ENCODE results near the gene IQGAP1. TPM values are rescaled to one million over a fixed set of nuclear protein-coding genes. Genes with fewer than 3 reads are reported as not detected.

IQGAP1 gene
- total and polyA plus RNA-seq, 8 donors = 22.3 to 222 (median 86.4) TPM

GRCh38 chr15:90388462-90389380 lies 679 bp downstream of the IQGAP1 start:
- peak overlapping the region; percentile 71 to 99 (median 92) for H3K4me3 ChIP-seq
- H3K36me3 ChIP-seq = peaks cover 10 to 26% (median 18%) of the 10 kb centered on the region in 4 donors
- no peaks in the 10 kb centered on the region for H3K27me3 ChIP-seq
- 0 to 2% (median 1%) methylated on average over 17 to 52 of the region's 52 CpGs for WGBS, 5 donors
- TF ChIP-seq EP300 (IDR thresholded peaks at IDR 0.05) (no peak), POLR2AphosphoS5 (IDR thresholded peaks at IDR 0.05) (no peak), POLR2A (IDR thresholded peaks at IDR 0.05) (no peak)
- TF ChIP-seq, protein P1, sequence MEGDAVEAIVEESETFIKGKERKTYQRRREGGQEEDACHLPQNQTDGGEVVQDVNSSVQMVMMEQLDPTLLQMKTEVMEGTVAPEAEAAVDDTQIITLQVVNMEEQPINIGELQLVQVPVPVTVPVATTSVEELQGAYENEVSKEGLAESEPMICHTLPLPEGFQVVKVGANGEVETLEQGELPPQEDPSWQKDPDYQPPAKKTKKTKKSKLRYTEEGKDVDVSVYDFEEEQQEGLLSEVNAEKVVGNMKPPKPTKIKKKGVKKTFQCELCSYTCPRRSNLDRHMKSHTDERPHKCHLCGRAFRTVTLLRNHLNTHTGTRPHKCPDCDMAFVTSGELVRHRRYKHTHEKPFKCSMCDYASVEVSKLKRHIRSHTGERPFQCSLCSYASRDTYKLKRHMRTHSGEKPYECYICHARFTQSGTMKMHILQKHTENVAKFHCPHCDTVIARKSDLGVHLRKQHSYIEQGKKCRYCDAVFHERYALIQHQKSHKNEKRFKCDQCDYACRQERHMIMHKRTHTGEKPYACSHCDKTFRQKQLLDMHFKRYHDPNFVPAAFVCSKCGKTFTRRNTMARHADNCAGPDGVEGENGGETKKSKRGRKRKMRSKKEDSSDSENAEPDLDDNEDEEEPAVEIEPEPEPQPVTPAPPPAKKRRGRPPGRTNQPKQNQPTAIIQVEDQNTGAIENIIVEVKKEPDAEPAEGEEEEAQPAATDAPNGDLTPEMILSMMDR (IDR thresholded peaks at IDR 0.05) = no peak
- peaks cover 28 to 52% (median 46%) of the 10 kb centered on the region in 4 donors for H3K4me1 ChIP-seq
- no peaks in the 10 kb centered on the region for H3K9me3 ChIP-seq
- peak; percentile 58 to 87 for DNase-seq
- intact Hi-C loops (cut with DNase I; ENCODE audit: low total_unique reads) = no loop called here
- H3K27ac ChIP-seq = peak overlapping the region; percentile 99 to 100 (median 99)

- H3K4me1 ChIP-seq = peaks cover 28 to 60% (median 51%) of the 10 kb centered on the region in 4 donors
- H3K27ac ChIP-seq = peak overlapping the region in 4 of 5 donors; percentile 99 to 100 (median 100)
- intact Hi-C loops (cut with DNase I; ENCODE audit: low total_unique reads) = no loop called here
- TF ChIP-seq EP300 (IDR thresholded peaks at IDR 0.05) (no peak), POLR2A (IDR thresholded peaks at IDR 0.05) (no peak), POLR2AphosphoS5 (IDR thresholded peaks at IDR 0.05) (no peak)
- TF ChIP-seq, protein P1 (IDR thresholded peaks at IDR 0.05) = no peak
- peaks cover 10 to 26% (median 18%) of the 10 kb centered on the region in 4 donors for H3K36me3 ChIP-seq
- no peaks in the 10 kb centered on the region for H3K27me3 ChIP-seq
- no peak for DNase-seq
- H3K9me3 ChIP-seq = no peaks in the 10 kb centered on the region
- WGBS, 5 donors = 33 to 44% (median 36%) methylated on average over 6 of the region's 6 CpGs
- H3K4me3 ChIP-seq = peak overlapping the region; percentile 71 to 99 (median 92)
These were observed 1.5 kb downstream of the IQGAP1 start for GRCh38 chr15:90389513-90389912.

GRCh38 chr15:90393040-90393439 lies 5.0 kb downstream of the IQGAP1 start:
- TF ChIP-seq POLR2AphosphoS5 (IDR thresholded peaks at IDR 0.05) (no peak), POLR2A (IDR thresholded peaks at IDR 0.05) (no peak), EP300 (IDR thresholded peaks at IDR 0.05) (no peak)
- TF ChIP-seq, protein P1 (IDR thresholded peaks at IDR 0.05) = no peak
- Histone ChIP-seq H3K27me3 (no peaks in the 10 kb centered on the region), H3K4me3 (no peak overlapping the region), H3K36me3 (peaks cover 10 to 26% (median 18%) of the 10 kb centered on the region in 4 donors), H3K27ac (peak overlapping the region in 2 of 5 donors; percentile 4), H3K4me1 (peaks cover 33 to 92% (median 70%) of the 10 kb centered on the region in 4 donors), H3K9me3 (no peaks in the 10 kb centered on the region)
- 55 to 83% (median 68%) methylated on average over 1 of the region's 1 CpG for WGBS, 5 donors
- intact Hi-C loops (cut with DNase I; ENCODE audit: low total_unique reads) = no loop called here
- no peak for DNase-seq

DNA sequence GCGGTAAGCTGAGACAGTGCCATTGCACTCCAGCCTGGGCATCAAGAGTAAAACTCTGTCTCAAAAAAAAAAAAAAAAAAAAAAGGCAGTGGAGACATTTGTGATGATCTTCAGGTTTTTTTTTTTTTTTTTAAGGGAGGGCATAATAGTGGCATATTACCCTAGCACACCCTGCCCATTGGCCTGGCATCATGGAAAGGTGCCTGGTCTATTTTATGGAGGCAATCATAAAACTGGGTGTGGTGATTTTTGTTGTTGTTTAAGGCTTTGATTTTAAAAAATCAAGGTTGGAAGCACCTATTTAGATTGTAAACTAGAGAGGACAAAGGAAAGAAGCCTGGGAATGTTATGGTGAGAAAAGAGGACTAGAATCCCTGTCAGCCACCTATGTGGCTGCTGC lies 6.0 kb downstream of the IQGAP1 start:
- intact Hi-C loops (cut with DNase I; ENCODE audit: low total_unique reads) = no loop called here
- Histone ChIP-seq H3K27me3 (no peaks in the 10 kb centered on the region), H3K4me3 (no peak overlapping the region), H3K36me3 (peaks cover 10 to 26% (median 18%) of the 10 kb centered on the region in 4 donors), H3K9me3 (no peaks in the 10 kb centered on the region), H3K4me1 (peaks cover 33 to 100% (median 76%) of the 10 kb centered on the region in 4 donors), H3K27ac (peak overlapping the region in 2 of 5 donors; percentile 17 to 25)
- 100% methylated on average over 1 of the region's 1 CpG for WGBS, 5 donors
- DNase-seq = no peak
- no peak for TF ChIP-seq POLR2AphosphoS5 (IDR thresholded peaks at IDR 0.05)
- no peak for TF ChIP-seq POLR2A (IDR thresholded peaks at IDR 0.05)
- TF ChIP-seq, protein P1 (IDR thresholded peaks at IDR 0.05) = no peak
- no peak for TF ChIP-seq EP300 (IDR thresholded peaks at IDR 0.05)
